ENCODE data around the gene NMT1.

NMT1 gene

GRCh38 chr17:45129940-45130680 lies 69.0 kb downstream of the NMT1 start:
- H3K4me3 ChIP-seq (ENCODE audit: low read depth, low read length): no peak overlapping the region
- no peak overlapping the region for H3K9ac ChIP-seq
- H3K4me1 ChIP-seq: peaks cover 2% of the 10 kb centered on the region
- H2AFZ ChIP-seq: peak overlapping the region; percentile 14
- H3K9me3 ChIP-seq (ENCODE audit: control insufficient read depth, low read length): no peaks in the 10 kb centered on the region
- H3K27me3 ChIP-seq (ENCODE audit: control insufficient read depth, insufficient read depth, low read length): no peaks in the 10 kb centered on the region
- TF ChIP-seq, protein P1, sequence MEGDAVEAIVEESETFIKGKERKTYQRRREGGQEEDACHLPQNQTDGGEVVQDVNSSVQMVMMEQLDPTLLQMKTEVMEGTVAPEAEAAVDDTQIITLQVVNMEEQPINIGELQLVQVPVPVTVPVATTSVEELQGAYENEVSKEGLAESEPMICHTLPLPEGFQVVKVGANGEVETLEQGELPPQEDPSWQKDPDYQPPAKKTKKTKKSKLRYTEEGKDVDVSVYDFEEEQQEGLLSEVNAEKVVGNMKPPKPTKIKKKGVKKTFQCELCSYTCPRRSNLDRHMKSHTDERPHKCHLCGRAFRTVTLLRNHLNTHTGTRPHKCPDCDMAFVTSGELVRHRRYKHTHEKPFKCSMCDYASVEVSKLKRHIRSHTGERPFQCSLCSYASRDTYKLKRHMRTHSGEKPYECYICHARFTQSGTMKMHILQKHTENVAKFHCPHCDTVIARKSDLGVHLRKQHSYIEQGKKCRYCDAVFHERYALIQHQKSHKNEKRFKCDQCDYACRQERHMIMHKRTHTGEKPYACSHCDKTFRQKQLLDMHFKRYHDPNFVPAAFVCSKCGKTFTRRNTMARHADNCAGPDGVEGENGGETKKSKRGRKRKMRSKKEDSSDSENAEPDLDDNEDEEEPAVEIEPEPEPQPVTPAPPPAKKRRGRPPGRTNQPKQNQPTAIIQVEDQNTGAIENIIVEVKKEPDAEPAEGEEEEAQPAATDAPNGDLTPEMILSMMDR (IDR thresholded peaks at IDR 0.05): no peak
- no peak overlapping the region for H3K4me2 ChIP-seq (ENCODE audit: low read length)
- no peak overlapping the region for H3K27ac ChIP-seq
- no peaks in the 10 kb centered on the region for H3K79me2 ChIP-seq
- H3K36me3 ChIP-seq (ENCODE audit: control insufficient read depth, insufficient read depth, low read length): no peaks in the 10 kb centered on the region

- H3K4me3 ChIP-seq (ENCODE audit: low read depth, low read length): no peak overlapping the region
Observed at GRCh38 chr17:45130681-45131615, 69.8 kb downstream of the NMT1 start.

DNA sequence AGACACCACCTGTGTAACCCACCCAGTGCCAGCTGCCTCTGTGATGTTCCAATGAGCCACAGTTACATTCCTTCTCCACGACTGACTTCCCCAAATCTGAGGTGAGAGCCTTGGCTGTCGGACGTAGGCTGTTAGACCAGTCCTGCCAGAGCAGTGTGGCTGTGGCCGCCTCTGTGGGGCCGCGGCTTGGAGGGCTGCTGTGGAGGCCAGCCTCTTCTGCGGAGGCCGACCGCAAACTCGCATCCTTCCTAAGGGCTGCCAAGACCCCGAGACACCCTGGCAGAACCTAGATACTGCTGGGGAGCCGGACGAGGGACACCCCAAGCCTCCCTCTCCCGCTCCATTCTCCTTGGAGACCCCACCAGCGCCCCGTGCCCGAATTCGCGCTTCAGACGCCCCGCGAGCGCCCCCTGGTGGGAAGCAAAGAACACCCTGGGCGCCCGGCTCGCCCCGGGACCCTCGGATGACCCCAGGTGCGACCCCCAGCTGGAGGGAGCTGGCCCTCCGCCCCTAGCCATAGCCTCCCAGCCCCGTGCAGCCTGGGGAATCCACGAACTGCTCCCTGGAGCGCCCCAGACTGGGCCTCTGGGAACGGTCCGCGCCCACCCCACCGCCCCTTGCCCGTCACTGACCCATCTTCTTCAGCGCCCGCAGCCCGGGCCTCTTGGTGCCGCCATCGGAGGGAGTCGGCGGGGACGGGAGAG lies 70.7 kb downstream of the NMT1 start:
- TF ChIP-seq, protein P1 (IDR thresholded peaks at IDR 0.05): peak; percentile 79
- no peaks in the 10 kb centered on the region for H3K79me2 ChIP-seq
- peak overlapping the region; percentile 96 for H3K4me2 ChIP-seq (ENCODE audit: low read length)
- H3K27ac ChIP-seq: no peak overlapping the region
- no peaks in the 10 kb centered on the region for H3K9me3 ChIP-seq (ENCODE audit: control insufficient read depth, low read length)
- no peaks in the 10 kb centered on the region for H3K27me3 ChIP-seq (ENCODE audit: control insufficient read depth, insufficient read depth, low read length)
- H3K4me3 ChIP-seq (ENCODE audit: low read depth, low read length): peak overlapping the region; percentile 58
- peak overlapping the region; percentile 91 for H2AFZ ChIP-seq
- H3K9ac ChIP-seq: no peak overlapping the region
- H3K36me3 ChIP-seq (ENCODE audit: control insufficient read depth, insufficient read depth, low read length): no peaks in the 10 kb centered on the region
- peaks cover 8% of the 10 kb centered on the region for H3K4me1 ChIP-seq

More at GRCh38 chr17:45130681-45131615, 69.8 kb downstream of the NMT1 start:
- Histone ChIP-seq H3K27ac (no peak overlapping the region), H3K4me2 (ENCODE audit: low read length) (no peak overlapping the region), H3K36me3 (ENCODE audit: control insufficient read depth, insufficient read depth, low read length) (no peaks in the 10 kb centered on the region), H3K4me1 (peaks cover 2% of the 10 kb centered on the region), H3K9ac (no peak overlapping the region), H3K79me2 (no peaks in the 10 kb centered on the region), H3K27me3 (ENCODE audit: control insufficient read depth, insufficient read depth, low read length) (no peaks in the 10 kb centered on the region), H2AFZ (no peak overlapping the region), H3K9me3 (ENCODE audit: control insufficient read depth, low read length) (no peaks in the 10 kb centered on the region)
- TF ChIP-seq, protein P1 (IDR thresholded peaks at IDR 0.05): no peak

- Histone ChIP-seq H3K4me2 (ENCODE audit: low read length) (peak within 1 kb of the TSS; percentile 100), H3K4me1 (peaks cover 10% of the 10 kb centered on the region), H3K27ac (peak within 1 kb of the TSS; percentile 96)
Observed at GRCh38 chr17:45132320-45132571, 71.1 kb downstream of the NMT1 start, which contains the start of gene PLCD3. Gene PLCD3 (minus strand): TSS chr17:45132515. CDS start chr17:45132410, 105 bp downstream.

More at GRCh38 chr17:45132320-45132571, 71.1 kb downstream of the NMT1 start, which contains the start of gene PLCD3:
- Histone ChIP-seq H3K27me3 (ENCODE audit: control insufficient read depth, insufficient read depth, low read length) (no peaks in the 10 kb centered on the region), H3K4me3 (ENCODE audit: low read depth, low read length) (peak within 1 kb of the TSS; percentile 91), H3K79me2 (no peaks in the 10 kb centered on the region), H3K36me3 (ENCODE audit: control insufficient read depth, insufficient read depth, low read length) (no peaks in the 10 kb centered on the region), H3K9me3 (ENCODE audit: control insufficient read depth, low read length) (no peaks in the 10 kb centered on the region), H2AFZ (peak within 1 kb of the TSS; percentile 98), H3K9ac (peak within 1 kb of the TSS; percentile 71)
- TF ChIP-seq, protein P1 (IDR thresholded peaks at IDR 0.05): no peak

All from parathyroid adenoma (tissue), 2 donors.